NCI-H510A (cell line): ENCODE data around the gene DDIAS.
A peak's percentile ranks its signal among the peaks of the same experiment; 100 is the strongest.
"Not testable (repeated sequence)": the region's sequence is repeated elsewhere in the genome, so short reads cannot be mapped to it uniquely, and the experiment has no call there.

Experiments
- DNase-seq: peaks from one replicate; lab custom pipeline; 2025; lab: John Stamatoyannopoulos, UW

The DDIAS gene, protein sequence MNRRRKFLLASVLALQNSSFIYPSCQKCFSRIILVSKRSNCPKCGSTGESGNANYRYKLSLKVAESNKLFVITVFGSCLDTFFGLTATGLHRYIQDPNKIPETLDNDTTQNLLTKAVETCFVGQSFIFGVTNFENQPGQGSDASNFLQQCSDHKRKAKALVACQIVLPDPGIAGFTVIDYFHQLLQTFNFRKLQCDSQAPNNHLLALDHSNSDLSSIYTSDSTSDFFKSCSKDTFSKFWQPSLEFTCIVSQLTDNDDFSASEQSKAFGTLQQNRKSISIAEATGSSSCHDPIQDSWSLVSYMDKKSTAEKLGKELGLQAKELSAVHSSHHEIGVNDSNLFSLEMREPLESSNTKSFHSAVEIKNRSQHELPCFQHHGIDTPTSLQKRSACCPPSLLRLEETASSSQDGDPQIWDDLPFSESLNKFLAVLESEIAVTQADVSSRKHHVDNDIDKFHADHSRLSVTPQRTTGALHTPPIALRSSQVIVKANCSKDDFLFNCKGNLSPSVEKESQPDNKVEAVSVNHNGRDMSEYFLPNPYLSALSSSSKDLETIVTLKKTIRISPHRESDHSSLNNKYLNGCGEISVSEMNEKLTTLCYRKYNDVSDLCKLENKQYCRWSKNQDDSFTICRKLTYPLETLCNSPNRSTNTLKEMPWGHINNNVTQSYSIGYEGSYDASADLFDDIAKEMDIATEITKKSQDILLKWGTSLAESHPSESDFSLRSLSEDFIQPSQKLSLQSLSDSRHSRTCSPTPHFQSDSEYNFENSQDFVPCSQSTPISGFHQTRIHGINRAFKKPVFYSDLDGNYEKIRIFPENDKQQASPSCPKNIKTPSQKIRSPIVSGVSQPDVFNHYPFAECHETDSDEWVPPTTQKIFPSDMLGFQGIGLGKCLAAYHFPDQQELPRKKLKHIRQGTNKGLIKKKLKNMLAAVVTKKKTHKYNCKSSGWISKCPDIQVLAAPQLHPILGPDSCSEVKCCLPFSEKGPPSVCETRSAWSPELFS

DNA sequence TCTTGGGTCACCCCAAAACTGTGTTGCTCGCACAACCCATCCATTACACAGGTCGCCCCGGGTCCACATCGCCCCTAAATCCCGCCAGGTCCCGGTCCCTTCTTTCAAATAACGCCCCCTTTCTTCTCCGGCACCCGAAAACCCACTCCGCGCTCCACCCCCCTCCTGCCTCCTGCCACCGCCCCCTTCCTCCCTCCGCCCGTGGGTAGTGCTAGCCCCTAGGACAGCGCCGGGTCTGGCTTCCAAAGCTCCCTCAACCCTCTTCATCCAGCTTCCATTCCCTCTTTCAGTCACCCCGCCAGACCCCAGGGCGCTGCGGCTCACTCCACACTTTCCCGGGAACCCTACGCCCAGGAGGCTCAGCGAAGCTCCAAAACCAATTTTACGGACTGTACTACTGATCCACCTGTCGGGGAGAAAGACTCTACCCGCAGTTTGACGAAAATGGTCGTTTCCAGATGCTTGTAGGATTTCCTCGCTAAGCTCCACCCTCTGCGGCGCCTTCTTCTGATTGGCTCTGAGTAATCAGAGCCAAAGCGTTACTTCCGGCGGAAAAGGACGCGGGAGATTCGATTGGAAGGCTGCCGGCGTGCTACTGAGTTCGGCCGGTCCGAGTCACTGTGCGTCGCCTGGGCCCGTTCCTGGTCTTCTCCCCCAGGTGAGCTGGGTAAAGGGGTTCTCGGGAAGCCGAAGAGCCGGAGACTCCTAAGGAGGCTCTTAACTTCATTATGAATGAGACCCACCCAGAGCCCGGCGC lies at the start of gene DDIAS:
Gene DDIAS (plus strand): TSS at position 572 of the 757 bp plus-strand sequence. CDS start 13,003 bp downstream, outside the sequence.
- DNase-seq: peak; percentile 98

DNA sequence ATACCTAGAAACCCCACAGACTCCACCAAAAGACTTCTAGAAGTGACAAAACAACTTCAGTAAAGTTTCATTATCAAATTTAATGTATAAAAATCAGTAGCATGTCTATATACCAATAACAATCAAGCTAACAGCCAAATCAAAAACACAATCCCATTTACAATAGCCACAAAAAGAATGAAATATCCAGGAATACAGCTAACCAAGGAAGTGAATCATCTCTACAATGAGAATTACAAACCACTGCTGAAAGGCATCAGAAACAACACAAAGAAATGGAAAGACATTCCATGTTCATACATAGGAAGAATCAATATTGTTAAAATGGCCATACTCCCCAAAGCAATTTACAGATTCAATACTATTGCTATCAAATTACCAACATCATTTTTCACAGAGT lies 47.3 kb upstream of the DDIAS start:
- no peak for DNase-seq

DNA sequence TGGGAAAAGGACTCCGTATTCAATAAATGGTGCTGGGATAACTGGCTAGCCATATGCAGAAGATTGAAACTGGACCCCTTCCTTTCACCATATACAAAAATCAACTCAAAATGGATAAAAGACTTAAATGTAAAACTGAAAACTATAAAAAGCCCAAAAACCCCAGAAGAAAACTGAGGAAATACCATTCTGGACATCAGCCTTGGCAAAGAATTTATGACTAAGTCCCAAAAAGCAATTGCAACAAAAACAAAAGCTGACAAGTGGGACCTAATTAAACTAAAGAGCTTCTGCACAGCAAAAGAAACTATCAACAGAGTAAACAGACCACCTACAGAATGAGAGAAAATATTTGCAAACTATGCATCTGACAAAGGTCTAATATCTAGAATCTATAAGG lies 46.6 kb upstream of the DDIAS start:
- not testable (repeated sequence) for DNase-seq

DNA sequence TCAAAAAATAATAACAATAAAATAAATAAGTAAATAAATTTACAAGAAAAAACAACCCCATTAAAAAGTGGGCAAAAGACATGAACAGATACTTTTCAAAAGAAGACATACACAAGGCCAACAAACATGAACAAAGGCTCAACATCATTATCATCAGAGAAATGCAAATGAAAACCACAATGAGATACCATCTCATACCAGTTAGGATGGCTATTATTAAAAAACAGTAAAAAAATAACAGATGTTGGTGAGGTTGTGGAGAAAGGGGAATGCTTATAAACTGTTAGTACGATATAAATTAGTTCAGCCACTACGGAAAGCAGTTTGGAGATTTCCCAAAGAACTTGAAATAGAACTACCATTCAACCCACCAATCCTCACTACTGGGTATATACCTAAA lies 45.9 kb upstream of the DDIAS start:
- DNase-seq: no peak

DNA sequence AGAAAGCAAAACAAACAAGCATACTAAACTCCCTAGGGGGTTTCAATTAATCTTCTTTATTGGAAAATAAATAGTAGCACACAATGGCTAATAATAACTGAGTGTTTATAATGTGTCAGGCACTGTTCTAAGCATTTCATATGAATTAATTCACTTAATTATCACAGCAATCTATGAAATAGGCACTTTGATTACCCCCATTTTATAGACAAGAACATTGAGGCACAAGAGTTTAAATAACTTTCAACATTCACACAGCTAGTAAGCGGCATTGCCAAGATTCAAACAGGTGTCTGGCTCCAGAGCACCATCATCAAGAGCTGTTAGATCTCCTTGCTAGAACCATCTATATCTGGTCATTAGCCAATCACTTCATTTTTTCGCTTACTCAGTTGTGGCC lies 44.4 kb upstream of the DDIAS start:
- DNase-seq: no peak

DNA sequence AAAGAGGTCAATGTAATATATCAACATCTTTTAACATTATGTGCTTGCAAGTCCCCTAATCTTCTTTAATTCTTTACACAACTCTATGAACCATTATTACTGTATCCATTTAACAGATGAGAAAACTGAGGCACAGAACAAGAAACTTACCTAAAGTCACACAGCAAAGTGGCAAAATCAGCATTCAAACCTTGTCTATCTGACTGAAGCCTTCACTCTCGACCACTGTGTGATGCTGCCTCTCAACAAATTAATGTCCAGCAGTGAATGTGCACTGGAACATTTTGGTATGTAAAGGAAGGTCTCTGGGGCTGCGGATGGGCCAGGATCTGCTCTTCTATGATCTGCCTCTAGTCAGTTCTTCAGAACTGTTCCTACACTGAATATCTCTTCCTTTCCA lies 43.4 kb upstream of the DDIAS start:
- DNase-seq: no peak

DNA sequence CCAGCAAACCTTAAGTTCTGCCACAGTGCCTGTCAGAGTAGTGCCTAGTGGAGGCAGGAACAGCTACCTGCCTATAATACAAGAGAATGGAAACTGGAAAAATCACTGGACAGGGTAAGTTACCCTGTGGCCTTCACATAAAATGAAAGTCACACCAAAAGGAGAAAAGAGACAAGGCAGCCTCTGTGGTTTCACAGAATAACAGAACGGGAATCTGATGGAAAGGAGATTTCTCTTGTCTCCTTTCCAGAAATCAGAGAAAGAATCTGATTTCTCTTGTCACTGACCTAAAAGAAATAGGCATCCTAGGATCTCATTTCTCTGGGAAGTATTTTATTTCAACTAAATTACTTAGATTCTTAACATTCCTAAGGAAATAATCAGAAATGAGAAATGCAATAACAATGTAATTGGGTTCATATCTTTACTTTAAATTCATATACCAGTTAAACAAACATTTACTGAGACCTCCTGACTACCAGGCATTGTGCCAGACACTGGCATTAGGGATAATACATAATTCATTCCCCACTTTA lies 42.9 kb upstream of the DDIAS start:
- DNase-seq: no peak

DNA sequence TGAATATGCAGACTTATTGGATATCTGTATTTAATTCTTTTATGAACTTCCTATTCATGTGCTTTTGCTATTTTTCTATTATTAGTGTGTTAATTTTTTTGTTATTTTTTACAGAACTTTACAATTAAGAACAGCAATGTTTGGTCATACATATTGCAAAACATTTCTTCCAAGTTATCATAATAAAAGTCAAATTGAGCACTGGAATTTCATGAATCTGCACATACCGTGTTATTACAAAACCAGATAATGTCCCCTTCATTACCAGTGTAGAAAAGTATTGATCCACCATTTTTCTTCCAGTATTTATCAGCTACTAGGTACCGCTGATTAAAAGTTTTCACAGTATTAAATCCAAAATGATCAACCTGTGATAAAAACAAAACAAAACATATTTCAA lies 41.8 kb upstream of the DDIAS start:
- DNase-seq: no peak

DNA sequence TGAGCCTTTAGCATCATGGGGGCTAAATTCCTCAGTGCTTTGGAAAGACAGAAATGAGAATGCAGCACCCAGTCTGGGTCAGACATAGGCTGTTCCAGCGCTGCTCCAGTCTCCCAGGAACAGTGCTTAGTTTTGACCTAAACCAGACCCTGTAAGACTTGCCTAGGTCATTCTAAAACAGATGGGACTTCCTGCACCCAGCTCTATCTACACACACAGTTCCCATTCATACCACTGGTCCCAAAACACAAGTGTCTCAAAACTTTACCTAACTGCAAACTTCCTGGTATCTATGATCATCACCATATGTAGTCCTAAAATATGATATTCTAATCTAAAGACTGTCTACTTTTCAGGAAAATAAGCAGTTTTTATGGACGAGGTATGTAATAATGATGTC lies 39.2 kb upstream of the DDIAS start:
- no peak for DNase-seq

DNA sequence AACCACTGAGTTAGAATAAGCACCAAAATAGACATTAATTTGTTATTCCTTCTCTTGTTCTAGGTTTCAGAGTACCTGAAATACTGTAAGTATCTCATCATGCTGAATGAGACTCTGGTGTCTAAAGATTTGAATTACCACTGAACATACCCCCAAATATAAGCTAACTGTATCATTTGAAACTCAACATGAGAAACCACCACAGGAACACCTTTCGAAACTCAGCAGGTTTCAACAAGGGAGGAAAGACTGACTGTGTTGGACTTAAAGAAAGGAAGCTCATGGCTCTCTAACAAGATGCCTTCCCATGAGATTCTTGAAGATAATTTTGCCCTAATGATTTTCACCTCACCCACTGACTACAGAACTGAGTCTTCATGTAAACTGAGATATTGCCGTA lies 38.3 kb upstream of the DDIAS start:
- no peak for DNase-seq

DNA sequence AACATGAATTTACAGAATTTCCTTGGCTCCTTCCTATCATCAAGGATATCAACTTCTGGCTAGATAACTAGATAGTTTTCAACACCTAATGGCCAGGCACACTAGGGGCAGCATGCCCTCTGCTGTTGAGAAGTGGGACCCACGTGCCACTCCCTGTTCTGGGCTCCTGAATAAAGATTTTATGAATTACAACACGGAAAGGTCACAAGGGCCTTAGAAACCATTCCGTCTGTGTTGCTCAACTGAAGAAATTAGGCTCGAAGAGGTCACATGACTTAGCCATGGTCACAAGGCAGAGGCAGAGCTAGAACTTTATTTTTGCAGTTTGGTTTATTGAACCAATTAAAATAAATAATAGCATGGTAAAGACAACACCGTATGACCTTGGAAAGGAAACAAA lies 37.3 kb upstream of the DDIAS start:
- peak; percentile 25 for DNase-seq

DNA sequence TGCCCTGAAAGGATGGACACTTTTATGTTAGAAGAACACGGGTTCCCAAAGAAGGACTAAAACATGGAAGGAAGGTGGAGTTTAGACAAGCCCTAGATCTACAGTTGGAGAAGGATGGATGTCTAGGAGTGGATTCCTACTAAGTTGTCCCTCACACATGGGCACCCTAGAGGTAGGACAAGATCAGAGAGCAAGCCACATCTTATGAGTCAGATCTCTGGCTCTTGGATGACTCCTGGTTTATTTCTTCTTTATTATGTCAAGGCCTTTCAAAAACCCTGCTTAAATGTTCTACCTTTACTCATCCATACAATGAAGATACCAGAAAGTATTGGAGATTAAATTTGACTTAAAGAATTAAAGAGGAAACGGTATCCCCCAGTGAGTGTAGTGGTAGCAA lies 35.7 kb upstream of the DDIAS start:
- no peak for DNase-seq

DNA sequence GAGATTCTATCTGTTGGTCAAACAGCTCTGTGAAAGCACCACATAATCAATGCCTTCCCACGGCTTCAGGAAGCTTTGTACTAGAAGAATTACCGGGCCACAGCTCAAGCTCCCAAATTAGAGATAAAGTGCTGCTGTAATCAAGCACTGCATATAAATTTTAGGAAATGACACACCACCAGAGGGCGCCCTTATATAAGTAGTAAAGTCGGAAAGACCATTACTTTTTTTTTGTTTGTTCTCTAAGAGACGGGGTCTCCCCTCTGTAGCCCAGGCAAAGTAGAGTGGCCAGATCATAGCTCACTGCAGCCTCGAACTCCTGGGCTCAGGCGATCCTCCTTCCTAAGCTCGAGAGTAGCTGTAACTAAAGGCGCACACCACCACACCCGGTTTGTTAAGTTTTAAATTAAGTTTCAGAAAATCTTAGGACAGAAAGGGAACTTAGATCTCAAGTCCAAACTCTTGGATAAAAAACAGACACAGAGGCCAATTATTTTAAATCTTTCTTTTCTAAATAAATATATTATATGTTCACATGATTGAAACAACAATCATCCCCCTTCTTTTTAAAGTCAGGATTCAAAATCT lies 33.9 kb upstream of the DDIAS start:
- peak; percentile 46 for DNase-seq

DNA sequence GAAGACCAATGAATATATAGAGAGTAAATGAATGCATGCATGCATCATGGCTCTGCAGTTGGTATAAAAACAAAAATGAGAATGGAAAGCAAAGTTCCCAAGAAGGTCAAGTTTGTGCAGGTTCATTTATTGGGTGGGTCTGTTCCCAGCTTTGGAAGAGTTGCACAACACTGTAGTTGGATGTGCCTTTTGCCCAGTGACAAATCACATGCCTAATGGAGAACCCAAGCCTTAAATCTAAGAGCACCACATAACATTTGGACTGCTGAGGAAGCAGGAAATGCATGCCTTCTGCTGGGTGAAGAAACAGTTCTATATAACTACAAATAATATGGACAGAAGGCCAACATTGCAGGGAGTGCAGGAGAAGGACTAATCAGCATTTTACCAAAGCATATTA lies 31.9 kb upstream of the DDIAS start:
- DNase-seq: no peak

DNA sequence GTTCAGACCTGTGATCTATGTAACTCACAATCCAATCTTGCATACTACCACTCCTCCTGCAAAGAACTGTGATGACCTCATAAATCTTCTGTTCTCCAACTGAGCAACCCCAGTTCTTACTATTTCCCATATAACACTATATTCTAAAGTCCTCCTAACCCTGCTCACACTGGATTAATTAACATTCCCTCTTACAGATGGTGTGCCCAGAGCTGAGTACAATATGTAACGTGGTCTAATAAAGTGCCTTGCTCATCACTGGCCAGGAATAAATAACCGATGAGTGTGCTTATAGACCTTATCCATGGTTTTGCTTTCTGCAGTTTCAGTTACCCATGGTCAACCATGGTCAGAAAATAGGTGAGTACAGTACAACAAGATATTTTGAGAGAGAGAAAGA lies 29.9 kb upstream of the DDIAS start:
- DNase-seq: no peak

DNA sequence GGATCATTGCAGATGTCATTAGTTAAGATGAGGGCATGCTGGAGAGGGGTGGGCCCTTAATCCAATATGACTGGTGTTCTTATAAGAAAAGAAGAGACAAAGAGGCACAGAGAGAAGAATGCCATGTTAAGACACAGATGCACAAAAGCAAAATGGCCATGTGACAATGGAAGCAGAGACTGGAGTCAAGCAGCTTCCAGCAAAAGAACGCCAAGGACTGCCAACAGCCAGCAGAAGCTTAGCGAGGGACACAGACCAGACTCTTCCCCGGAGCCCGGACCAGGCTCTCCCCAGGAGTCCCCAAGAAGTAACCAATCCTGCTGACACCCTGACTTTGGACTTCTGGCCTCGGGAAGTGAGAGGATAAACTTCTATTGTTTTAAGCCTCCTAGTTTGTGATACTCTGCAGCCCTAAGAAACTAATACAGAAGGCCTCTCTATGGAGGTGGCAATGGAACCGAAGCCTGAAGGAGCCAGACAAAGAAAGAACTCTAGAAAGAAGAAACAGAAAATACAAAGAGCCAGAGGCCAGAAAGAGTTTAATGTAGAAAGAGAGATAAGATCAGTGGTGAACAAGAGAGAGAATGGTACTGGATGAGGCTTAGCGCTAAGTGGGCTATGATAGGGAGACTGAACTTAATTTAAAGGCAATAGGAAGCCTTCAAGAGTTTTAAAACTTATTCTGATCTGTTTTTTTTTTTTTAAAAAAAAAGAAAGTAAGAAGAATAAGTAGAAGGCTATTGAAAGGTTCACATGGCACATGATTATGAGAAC lies 29.0 kb upstream of the DDIAS start:
- DNase-seq: no peak

DNA sequence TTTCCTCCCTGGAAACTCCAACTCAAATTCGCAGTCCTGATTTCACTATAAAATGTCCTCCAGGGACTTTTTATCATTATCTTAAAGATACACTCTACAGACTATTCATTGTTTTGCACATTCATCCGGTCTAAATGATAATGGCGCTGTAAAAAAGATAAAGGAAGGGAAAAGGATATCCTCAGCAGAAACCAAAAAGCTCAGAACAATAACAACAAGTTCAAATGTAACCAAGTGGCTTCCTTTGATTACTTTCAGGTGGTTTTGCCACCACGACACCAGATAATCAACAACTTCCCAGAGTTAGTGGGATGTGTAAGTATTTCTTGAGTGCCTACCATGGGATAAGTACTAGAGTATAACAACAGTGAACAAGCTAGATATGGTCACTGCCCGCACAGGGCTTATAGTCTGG lies 27.6 kb upstream of the DDIAS start:
- DNase-seq: no peak

DNA sequence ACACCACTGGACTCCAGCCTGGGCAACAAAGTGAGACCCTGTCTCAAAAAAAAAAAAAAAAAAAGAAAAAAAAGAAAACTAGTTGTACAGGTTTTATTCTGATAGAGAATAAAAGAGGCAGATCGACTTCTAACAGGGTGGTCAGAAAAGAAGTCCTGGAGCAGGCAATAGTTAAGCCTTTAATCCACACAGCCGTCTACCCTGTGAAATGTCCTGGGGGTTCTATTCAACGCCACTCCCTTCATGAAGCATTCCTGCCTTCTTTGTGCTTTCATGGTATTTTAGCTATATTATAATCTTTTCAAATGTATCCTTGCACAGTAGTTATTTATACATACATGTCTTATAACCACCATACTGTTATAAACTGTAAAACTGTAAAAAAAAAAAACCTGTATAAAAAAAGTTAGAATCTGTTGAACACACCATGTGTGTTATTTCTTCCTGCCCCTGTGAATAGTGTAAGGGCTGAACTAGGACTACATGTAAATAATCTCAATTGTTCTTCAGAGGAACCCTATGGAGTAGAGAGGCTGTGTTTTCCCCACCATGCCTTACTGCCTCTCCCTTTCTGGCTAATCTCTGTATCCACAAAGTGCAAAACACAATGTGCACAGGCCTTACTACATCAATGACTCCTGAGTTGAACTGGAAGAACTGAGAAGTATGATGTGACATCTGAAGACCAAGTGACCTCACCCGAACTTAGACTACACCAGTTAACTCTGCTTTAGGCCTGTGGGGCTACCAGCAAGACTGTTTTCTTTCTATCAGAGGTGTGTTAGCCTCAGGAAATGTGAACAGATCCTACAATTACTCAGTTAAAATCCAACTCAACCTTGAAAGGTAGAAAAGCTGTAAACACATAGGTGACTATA lies 26.7 kb upstream of the DDIAS start:
- no peak for DNase-seq

DNA sequence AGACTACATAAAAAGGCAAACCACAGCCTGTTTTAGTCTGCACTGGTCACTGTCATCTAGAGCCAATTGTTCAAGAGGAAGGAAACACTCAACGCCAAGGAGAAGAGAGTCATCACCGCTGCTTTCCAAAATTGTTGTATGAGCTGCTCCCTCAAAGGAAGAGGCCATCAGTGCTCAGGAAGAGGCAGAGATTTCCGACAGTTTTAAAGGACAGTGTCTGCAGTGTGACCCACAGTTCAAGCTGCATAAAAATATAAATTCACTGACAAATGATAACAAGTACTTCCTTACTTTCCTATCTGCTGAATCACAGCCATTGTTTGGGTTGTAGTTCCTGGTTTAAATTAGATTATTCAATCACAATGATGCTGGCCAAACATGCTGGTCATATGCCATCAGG lies 17.7 kb upstream of the DDIAS start:
- DNase-seq: no peak
